GM19193 (cell line): Measurements from ENCODE around the gene ABCA4.

Experiments
- POLR2A ChIP-seq: IDR thresholded peaks from 4 replicates; pipeline ENCODE4 v1.6.1; 2011; ENCODE audit not compliant: insufficient read depth, insufficient read length; ENCODE audit errors: extremely low read depth

ABCA4 gene

DNA sequence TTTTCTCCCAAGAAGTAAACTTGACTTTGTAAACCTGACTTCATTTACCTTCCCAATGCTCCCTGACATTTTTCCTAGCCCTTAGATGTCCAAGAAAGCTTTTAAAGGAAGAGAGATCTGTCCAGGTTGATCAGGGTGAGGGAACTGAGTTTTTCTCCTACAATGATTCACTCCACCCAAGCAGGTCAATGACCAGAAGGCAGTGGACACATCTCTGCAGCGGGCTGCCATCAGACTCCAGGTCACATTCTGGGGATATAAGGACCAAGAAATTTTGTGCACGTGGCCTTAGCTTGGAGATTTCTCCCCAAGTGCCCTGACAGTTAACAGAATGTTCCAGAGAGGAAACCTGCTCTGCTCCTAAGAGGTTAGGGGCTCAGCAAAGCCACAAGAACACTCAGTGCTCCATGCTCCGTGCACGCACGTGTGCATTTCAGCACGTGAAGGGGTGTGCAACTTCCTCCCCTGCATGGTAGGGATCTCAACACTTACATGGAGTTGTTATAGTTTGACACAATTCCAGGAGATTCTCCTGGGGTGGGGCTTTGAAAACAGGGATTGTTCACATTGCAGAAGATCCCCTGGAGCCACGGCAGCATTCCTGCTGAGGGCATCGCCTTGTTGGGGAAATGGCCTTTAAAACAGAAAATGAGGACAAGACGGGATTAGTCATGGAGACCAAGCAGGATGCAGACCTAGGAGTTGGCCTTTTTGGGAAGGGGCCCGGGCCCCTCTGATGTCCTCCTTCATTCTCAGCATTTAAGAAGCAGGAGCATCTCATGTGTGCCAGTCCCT is 9.8 kb downstream of the ABCA4 start:
- TF ChIP-seq POLR2A = no peak

DNA sequence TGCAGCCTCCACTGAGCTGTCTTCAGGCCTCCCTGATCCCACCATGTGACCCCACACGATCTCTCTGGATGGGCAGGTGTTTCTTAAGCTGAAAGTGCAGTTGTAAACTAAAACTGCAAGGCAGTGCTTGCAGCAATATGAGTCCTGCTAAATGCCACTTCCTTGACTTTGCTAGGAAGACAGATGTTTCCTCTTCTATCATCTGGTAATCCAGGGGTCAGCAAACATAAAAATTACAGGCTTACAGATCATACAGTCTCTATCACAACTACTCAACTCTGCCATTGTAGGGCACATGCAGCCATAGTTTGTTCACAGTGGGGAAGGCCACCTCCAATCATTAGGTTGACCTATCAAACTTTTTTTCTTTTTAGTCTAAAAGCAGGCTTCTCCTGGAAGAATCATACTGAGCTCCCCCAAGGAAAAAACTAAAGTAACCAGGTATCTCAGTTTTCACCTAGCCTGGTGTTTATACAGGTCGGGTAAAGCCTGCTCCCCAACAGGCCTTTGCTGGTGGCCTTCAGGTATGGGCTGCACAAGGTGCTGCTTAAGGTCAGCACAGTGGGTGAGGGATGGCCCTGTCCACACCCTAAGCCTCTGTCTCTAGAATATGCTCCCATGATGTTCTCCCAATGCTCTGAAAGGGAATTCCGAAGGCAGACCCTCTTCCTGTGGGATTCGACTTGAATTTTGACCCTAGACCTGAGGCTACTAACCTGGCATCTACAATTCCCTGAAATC is 10.8 kb downstream of the ABCA4 start:
- no peak for TF ChIP-seq POLR2A

DNA sequence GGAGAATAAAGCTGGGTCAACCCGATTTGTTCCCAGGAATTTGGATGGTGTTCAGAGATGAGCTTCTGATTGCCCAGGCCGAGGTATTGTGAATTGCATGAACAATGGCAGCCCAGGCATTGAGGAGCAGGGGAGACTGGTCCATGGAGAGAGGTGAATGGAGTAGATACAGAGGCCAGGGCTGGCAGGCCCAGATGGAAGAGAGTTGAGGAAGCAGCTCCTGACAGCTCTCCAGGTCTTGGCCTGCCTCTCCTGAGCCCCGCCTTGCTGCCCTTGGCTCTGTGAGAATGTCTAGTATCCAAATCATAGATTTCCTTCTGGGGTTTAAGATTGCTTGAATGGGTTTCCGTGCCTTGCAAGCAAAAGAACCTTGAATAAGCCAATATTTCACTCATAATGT is 11.5 kb downstream of the ABCA4 start:
- TF ChIP-seq POLR2A = no peak

DNA sequence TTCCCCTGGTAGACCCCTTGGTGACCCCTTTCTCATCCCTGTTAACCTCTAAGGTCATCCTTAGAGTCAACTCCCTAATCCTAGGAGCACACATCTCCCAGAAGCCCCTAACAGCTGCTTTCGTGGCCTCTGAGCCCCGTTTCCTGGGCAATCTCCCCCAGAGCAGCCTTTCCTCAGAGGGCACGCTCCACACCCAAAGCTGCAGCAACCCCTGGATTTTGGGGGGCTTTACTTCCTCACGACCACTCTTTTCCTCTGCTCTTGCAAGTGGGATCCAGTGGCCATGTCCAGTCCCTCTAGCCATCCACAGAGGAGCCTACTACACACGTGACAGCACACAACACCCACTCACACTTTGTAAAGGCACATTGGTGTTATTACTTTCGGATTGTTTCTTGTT is 13.8 kb downstream of the ABCA4 start:
- TF ChIP-seq POLR2A = no peak

DNA sequence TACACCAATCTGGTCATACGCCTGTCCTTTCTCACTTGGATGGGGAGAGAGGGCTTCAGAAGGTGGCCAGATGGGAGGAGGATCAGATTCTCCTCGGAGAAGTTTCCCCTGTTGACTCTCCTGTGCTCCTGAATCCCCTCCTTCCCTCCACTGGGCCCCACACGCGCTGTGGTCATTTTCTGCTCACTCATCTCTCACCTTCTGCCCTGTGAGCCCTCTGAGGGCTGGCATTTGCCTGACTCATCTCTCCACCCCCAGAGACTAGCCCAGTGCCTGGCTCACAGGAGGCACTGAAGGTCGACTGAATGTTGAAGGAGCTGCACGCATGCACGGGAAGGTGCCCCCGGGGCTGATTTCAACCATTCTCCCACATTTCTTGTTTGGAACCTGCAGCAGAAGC is 14.2 kb downstream of the ABCA4 start:
- TF ChIP-seq POLR2A = no peak

GRCh38 chr1:94105957-94106529 is 14.9 kb downstream of the ABCA4 start:
- no peak for TF ChIP-seq POLR2A

- no peak for TF ChIP-seq POLR2A
Observed at GRCh38 chr1:94105581-94105952, 15.4 kb downstream of the ABCA4 start.

DNA sequence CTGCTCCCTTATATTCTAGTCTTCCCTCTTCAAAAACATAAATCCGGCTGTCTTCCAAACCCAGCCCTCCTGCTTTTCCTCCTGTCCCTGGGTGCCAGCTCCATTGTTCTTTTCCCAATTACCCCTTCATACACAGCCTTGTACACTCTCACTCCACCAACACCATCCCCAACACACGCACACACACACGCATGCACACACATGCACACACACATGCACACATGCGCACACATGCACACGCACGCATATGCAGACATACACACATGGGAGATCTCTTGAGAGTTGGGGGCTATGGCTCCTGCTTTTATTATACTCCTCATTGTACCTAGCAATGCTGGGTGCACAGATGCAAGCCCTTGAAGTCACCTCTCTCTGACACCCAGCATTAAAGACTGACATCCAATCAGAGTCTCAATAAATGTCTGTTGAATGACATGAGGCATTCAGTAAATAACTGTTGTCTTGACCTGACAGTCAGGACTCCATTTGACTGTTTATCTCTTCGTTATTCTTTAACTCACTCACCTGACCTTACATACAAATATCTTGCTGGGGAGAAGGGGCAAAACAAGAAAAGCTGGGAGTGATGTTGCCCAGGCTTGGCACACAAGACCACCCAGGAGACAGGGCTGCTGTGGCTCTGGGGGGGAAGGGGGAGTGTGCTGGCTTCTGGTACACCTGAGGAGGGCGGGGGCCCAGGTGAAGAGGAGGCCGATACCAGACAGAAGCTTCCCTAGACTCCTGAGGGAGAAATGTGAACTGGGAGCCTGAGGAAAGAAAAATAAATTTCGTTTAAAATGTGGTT is 16.0 kb downstream of the ABCA4 start:
- no peak for TF ChIP-seq POLR2A

GRCh38 chr1:94104127-94104684 is 16.7 kb downstream of the ABCA4 start:
- no peak for TF ChIP-seq POLR2A

DNA sequence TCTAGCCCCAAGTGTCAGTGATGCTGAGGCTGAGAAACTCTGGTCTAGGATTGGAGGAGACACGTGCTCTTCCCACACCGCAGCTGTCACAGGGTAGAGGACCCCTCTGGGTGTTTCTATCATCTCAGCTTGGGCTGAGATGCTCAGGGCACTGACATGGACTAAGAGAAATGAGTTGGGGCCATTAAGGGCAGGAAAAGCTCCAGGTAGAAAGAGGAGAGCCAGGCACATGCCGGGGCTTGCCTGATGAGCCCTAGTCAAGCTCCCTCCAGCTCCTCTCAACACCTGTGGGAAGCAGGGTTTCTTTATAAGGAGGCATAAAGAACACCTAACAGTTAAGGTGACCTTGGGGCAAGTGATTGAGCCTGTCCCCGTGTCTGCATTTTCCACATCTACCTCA is 17.3 kb downstream of the ABCA4 start:
- no peak for TF ChIP-seq POLR2A

- TF ChIP-seq POLR2A = no peak
Observed at GRCh38 chr1:94101613-94102525, 19.1 kb downstream of the ABCA4 start.

DNA sequence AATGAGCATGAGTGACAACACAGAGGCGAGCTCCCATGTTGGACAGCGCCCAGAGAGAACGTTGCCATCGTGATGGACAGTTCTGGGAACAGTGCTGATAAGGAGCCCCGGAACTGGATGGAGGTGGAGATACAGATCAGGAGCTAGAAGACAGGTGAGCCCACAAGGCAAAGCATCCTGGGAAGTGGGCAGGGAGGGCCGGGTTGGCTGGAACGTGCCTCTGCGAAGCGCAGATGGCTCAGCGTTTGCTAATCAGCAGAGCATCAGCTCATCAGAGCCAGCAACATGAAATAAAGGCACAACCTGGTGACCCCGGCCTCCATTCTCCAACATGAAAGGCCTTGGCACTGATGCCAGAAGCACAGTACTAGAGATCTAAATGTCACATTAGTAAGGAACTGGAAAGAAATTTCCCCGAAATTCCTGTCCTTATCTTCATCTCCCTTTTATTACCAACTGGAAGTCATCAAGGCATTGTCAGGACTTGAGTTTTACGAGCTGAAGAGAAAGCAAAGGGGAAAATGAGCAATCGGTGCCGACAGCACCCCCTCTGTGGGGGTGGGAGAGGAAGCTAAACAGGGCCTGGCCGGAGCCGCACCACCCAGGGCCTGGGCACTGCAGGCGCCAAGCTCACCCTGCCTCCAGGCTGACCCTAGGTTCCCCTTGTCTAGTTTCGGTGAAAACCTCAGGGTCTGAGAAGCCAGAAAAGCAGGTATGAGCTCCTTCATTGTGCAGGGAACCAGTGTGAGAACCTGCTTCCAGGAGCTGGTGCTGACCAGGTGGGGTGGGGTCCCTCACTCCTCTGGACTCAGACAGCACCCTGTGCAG is 19.9 kb downstream of the ABCA4 start:
- no peak for TF ChIP-seq POLR2A
